Stomach (tissue), 9 donors: ENCODE results near the gene ARHGAP4. TPM values are rescaled to one million over a fixed set of nuclear protein-coding genes. Genes with fewer than 3 reads are reported as not detected.

Experiments used
- DNase-seq, 2 donors: peaks; one replicate each; pipeline versions ENCODE4 v3.0.0 to v3.0.0-alpha.2; 2013 to 2019
- H3K27ac ChIP-seq, 5 donors: fragments of 200-600 bp in 4 of 5; sonication (generic) in 4 of 5; one replicate each; pipeline ENCODE4 v1.5.1; 2013 to 2019; ENCODE audit warnings: mild to moderate bottlenecking in 1 of 5, moderate library complexity in 1 of 5
- H3K27me3 ChIP-seq, 3 donors: fragments of 200-600 bp; sonication (generic); one replicate each; pipeline ENCODE4 v1.5.1; 2017 to 2019; ENCODE audit warnings: mixed run types in 1 of 3
- H3K36me3 ChIP-seq, 4 donors: fragments of 200-600 bp; sonication (generic); 1 replicate in 3 of 4; 2 replicates in 1 of 4; pipeline ENCODE4 v1.5.1; 2016 to 2019
- H3K4me1 ChIP-seq, 4 donors: fragments of 200-600 bp; sonication (generic); one replicate each; pipeline ENCODE4 v1.5.1; 2016 to 2019
- H3K4me3 ChIP-seq, 4 donors: fragments of 200-600 bp; sonication (generic) in 3 of 4; one replicate each; pipeline ENCODE4 v1.5.1; 2016 to 2019; ENCODE audit warnings: mild to moderate bottlenecking in 1 of 4
- H3K9me3 ChIP-seq, 4 donors: fragments of 200-600 bp; sonication (generic); one replicate each; pipeline ENCODE4 v1.5.1; 2016 to 2019
- EP300 ChIP-seq: sonication (generic); formaldehyde crosslinking; IDR thresholded peaks from one replicate; pipeline ENCODE4 v1.6.1; 2017; ENCODE audit warnings: antibody characterized with exemption
- POLR2A ChIP-seq, 4 donors: fragments of 450-650 bp; IDR thresholded peaks; one replicate each; pipeline ENCODE4 v1.6.1; 2016; ENCODE audit warnings: antibody characterized with exemption in 4 of 4, control low read depth in 2 of 4, mild to moderate bottlenecking in 1 of 4, moderate library complexity in 1 of 4
- POLR2AphosphoS5 ChIP-seq, 3 donors: sonication (generic); formaldehyde crosslinking; IDR thresholded peaks; one replicate each; pipeline ENCODE4 v1.6.1; 2016; ENCODE audit warnings: antibody characterized with exemption in 3 of 3
- WGBS, 5 donors: extraction: QIAGEN DNeasy Blood & Tissue Kit in 3 of 5; methylation state at CpG; one replicate each; pipeline versions ENCODE4 v1.1.5 to v1.1.7; 2013 to 2018; 5-methylcytosine and 5-hydroxymethylcytosine counted together
- intact Hi-C: fragments of 100-400 bp; cut with DNase I; formaldehyde crosslinking; loops from one replicate; pipeline ENCODE4 v1.15.1; 2023; ENCODE audit warnings: low total_unique reads
- polyA plus RNA-seq, 3 donors: library from polyadenylated mRNA; stranded (reverse); fragments of 200-250 nt; gene quantifications; one replicate each; pipeline ENCODE4 v1.2.3, GENCODE V29; 2013
- total RNA-seq, 5 donors: library from RNA; depleted of rRNA; stranded (reverse); fragments of >200 nt; gene quantifications; one replicate each; pipeline versions ENCODE4 v1.1.0 to v1.2.3, GENCODE V29; 2014 to 2016
- TF ChIP-seq, protein P1 (sequence below), 7 experiments: fragments of 450-650 bp in 4 of 7; fragments of 200-600 bp in 3 of 7; sonication (generic) in 3 of 7; IDR thresholded peaks; one replicate each; pipeline ENCODE4 v1.5.1; 2016 to 2019; ENCODE audit warnings: antibody characterized with exemption in 7 of 7, control low read depth in 2 of 7, mild to moderate bottlenecking in 1 of 7
- donor health status: healthy with polysubstance abuse.
- donor health status: Bipolar disorder and iron deficiency.
- donor health status: healthy.

ARHGAP4 gene
- total and polyA plus RNA-seq, 8 donors: 18.5 to 93.9 (median 40.3) TPM

- Histone ChIP-seq H3K27me3 (peaks cover 0 to 5% (median 0%) of the 10 kb centered on the region in 3 donors), H3K4me1 (peaks cover 0 to 17% (median 5%) of the 10 kb centered on the region in 4 donors), H3K9me3 (no peaks in the 10 kb centered on the region), H3K27ac (no peak overlapping the region), H3K36me3 (peaks cover 47 to 87% (median 86%) of the 10 kb centered on the region in 4 donors), H3K4me3 (no peak overlapping the region)
- no peak for DNase-seq
- intact Hi-C loops: no loop called here
- WGBS, 5 donors: 85 to 94% (median 89%) methylated on average over 11 to 22 of the region's 22 CpGs
- TF ChIP-seq, protein P1, sequence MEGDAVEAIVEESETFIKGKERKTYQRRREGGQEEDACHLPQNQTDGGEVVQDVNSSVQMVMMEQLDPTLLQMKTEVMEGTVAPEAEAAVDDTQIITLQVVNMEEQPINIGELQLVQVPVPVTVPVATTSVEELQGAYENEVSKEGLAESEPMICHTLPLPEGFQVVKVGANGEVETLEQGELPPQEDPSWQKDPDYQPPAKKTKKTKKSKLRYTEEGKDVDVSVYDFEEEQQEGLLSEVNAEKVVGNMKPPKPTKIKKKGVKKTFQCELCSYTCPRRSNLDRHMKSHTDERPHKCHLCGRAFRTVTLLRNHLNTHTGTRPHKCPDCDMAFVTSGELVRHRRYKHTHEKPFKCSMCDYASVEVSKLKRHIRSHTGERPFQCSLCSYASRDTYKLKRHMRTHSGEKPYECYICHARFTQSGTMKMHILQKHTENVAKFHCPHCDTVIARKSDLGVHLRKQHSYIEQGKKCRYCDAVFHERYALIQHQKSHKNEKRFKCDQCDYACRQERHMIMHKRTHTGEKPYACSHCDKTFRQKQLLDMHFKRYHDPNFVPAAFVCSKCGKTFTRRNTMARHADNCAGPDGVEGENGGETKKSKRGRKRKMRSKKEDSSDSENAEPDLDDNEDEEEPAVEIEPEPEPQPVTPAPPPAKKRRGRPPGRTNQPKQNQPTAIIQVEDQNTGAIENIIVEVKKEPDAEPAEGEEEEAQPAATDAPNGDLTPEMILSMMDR (IDR thresholded peaks at IDR 0.05): no peak
- TF ChIP-seq POLR2AphosphoS5 (IDR thresholded peaks at IDR 0.05) (no peak), EP300 (no peak), POLR2A (IDR thresholded peaks at IDR 0.05) (no peak)
Observed at GRCh38 chrX:153960786-153961185, 34.7 kb upstream of the ARHGAP4 start.

DNA sequence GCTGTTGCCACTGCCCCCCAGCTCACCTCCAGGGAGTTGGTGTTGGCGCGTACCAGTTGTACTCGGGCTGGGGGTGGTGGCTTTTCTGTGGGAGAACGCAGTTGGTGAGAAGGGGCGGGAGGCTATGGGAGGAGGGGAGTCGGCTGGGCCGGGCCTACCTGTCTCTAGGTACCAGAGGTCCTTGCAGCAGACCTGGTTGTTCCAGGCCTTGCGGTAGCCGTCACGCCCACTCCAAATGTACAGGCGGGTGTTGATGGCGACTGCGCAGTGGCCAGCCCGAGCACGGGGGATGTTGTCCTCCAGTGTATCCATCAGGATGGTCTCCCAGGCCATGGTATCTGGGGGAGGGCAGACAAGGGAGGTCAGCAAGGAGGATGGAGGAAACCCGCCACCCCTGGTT, 34.0 kb upstream of the ARHGAP4 start:
- Histone ChIP-seq H3K36me3 (peaks cover 47 to 95% (median 93%) of the 10 kb centered on the region in 4 donors), H3K9me3 (no peaks in the 10 kb centered on the region), H3K27me3 (peaks cover 0 to 5% (median 0%) of the 10 kb centered on the region in 3 donors), H3K27ac (no peak overlapping the region), H3K4me1 (peaks cover 0 to 10% (median 1%) of the 10 kb centered on the region in 4 donors), H3K4me3 (no peak overlapping the region)
- no peak for DNase-seq
- intact Hi-C loops: no loop called here
- TF ChIP-seq POLR2AphosphoS5 (IDR thresholded peaks at IDR 0.05): no peak
- TF ChIP-seq POLR2A (IDR thresholded peaks at IDR 0.05): no peak
- TF ChIP-seq, protein P1 (IDR thresholded peaks at IDR 0.05): no peak
- TF ChIP-seq EP300: no peak
- WGBS, 5 donors: 88 to 97% (median 94%) methylated on average over 8 to 16 of the region's 16 CpGs

- Histone ChIP-seq H3K9me3 (no peaks in the 10 kb centered on the region), H3K27me3 (peaks cover 0 to 5% (median 0%) of the 10 kb centered on the region in 3 donors), H3K27ac (no peak overlapping the region), H3K4me3 (no peak overlapping the region), H3K36me3 (peaks cover 47 to 99% (median 97%) of the 10 kb centered on the region in 4 donors), H3K4me1 (peaks cover 0 to 5% (median 0%) of the 10 kb centered on the region in 4 donors)
- TF ChIP-seq, protein P1 (IDR thresholded peaks at IDR 0.05): no peak
- TF ChIP-seq POLR2AphosphoS5 (IDR thresholded peaks at IDR 0.05) (no peak), POLR2A (IDR thresholded peaks at IDR 0.05) (no peak), EP300 (no peak)
- DNase-seq: no peak
- 85 to 96% (median 91%) methylated on average over 4 to 15 of the region's 15 CpGs for WGBS, 5 donors
- intact Hi-C loops: no loop called here
Observed at GRCh38 chrX:153959649-153960048, 33.6 kb upstream of the ARHGAP4 start.

DNA sequence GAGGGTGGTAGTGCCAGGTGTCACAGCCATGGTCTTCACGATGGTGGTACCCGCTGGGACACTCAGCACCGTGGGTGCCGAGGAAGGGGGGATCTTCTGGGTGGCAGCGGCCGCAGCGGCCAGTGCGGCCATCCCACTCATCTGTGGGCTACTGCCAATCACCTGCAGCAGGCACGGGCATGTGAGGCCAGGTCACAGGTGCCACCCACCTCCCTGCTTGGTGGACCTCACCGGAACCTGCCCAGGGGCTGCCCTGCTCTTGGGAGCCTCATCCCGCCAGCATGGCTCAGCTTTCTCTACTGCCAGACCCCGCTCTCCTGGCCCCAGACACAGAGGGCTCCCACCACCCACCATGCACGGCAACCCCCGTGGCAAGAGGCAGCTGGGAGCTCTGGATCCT, 32.5 kb upstream of the ARHGAP4 start:
- no peak for DNase-seq
- H3K4me1 ChIP-seq: peaks cover 0 to 3% (median 0%) of the 10 kb centered on the region in 4 donors
- intact Hi-C loops: no loop called here

More for the DNA sequence above, 32.5 kb upstream of the ARHGAP4 start:
- Histone ChIP-seq H3K9me3 (no peaks in the 10 kb centered on the region), H3K36me3 (peaks cover 47 to 100% (median 100%) of the 10 kb centered on the region in 4 donors), H3K27ac (peak overlapping the region in 1 of 5 donors; percentile 79), H3K27me3 (peaks cover 0 to 5% (median 0%) of the 10 kb centered on the region in 3 donors), H3K4me3 (no peak overlapping the region)
- WGBS, 5 donors: 91 to 100% (median 94%) methylated on average over 4 to 14 of the region's 14 CpGs; no CpG with 5 or more reads in 1 of the 5 donors
- TF ChIP-seq POLR2AphosphoS5 (IDR thresholded peaks at IDR 0.05) (no peak), POLR2A (IDR thresholded peaks at IDR 0.05) (no peak), EP300 (no peak)
- TF ChIP-seq, protein P1 (IDR thresholded peaks at IDR 0.05): no peak
